ENCODE results near the gene ZMYM3. TPM values are rescaled to one million over a fixed set of nuclear protein-coding genes. Genes with fewer than 3 reads are reported as not detected.

The ZMYM3 gene
- total RNA-seq, 1 donor from 2014 or later, result 12.7 TPM

DNA sequence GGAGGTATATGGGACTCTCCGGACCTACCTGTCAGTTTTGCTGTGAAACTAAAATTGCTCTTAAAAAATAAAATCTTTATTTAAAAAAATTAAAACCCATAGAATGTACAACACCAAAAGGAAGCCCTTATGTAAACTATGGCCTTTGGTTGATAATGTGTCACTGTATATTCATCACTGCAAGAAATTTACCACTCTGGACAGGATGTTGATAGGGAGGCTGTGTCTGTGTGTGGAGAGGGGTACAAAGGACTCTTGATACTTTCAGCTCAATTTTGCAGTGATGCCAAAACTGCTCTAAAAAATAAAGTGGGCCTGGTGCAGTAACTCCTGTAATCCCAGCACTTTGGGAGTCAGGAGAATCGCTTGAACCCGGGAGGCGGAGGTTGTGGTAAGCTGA is 2.9 kb upstream of the ZMYM3 start:
- DNase-seq (ENCODE audit: low spot score), result no peak
- intact Hi-C loops (cut with DNase I), result loop anchor here (10.0 kb wide), 1 partner anchor 48 kb away; the partner anchor contains the start of gene ITGB1BP2

DNA sequence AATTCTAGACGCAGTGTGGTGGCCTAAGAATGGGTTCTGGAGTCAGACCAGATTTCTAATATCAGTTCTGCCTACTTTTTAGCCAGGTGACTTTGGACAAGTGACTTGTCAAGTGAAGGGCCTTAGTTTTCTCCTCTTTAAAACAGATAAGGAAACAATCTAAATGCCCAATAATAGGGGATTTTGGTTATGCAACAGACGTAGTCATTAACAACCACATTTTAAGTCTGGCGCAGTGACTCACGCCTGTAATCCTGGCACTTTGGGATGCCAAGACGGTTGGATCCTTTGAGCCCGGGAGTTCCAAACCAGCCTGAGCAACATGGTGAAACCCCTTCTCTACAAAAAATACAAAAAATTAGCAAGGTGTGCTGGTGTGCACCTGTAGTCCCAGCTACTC is 2.1 kb upstream of the ZMYM3 start:
- DNase-seq (ENCODE audit: low spot score), result no peak
- intact Hi-C loops (cut with DNase I), result loop anchor here (10.0 kb wide), 1 partner anchor 49 kb away; the partner anchor contains the start of gene ITGB1BP2

DNA sequence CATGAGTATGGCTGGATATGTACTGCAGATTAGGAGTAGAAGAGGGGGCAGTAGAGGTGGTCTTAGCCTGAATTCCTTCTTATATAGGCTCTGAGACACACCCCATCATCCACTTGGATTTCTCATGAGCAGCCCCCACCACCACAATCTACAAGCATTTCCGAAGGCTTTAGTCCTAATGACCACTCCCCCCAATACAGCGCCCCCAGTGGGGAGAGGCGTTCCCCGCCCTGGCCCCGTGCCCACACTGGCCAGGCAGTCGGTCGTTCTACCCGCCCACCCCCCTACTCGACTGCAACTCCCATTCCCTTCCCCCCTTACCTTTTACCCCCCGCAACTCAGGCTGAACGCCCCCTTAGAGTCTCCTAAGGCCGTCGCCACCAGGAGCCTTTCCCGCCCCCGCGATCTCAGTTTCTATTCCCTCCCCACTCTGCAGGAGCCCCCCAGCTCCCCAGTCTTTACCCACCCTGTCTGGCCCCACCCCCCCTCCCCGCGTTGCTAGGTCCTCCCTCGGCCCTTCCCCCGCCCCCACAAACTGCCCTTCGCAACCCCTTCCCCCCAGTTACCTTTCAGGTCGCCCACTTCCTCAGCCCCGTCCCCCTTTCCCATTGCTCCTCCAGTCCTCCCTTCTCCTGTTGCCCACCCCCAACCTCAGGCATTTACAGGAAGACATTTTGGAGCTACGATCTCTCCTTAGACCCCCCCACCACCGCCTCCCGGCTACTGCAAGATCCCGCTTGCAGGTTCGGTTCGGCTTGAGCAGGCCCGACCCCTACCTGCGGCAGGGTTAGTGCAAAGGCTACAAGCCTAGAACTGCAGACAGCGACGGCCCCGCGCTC is 468 bp downstream of the ZMYM3 start:
- no peak for DNase-seq (ENCODE audit: low spot score)
- intact Hi-C loops (cut with DNase I), result loop anchor here (5.0 to 10.0 kb wide), 2 partner anchors 51 to 114 kb away; partner anchors contain the start of genes ITGB1BP2 and TAF1

- DNase-seq (ENCODE audit: low spot score), result no peak
- intact Hi-C loops (cut with DNase I), result loop anchor here (5.0 to 10.0 kb wide), 2 partner anchors 53 to 115 kb away; partner anchors contain the start of genes ITGB1BP2 and TAF1
These were observed 1.7 kb downstream of the ZMYM3 start for GRCh38 chrX:71252221-71252620.

- intact Hi-C loops (cut with DNase I), result loop anchor here (5.0 to 10.0 kb wide), 2 partner anchors 53 to 116 kb away; partner anchors contain the start of genes ITGB1BP2 and TAF1
- no peak for DNase-seq (ENCODE audit: low spot score)
These were observed 2.4 kb downstream of the ZMYM3 start for GRCh38 chrX:71251466-71251973.

- intact Hi-C loops (cut with DNase I), result loop anchor here (5.0 to 10.0 kb wide), 2 partner anchors 54 to 116 kb away; partner anchors contain the start of genes ITGB1BP2 and TAF1
These were observed 3.1 kb downstream of the ZMYM3 start for GRCh38 chrX:71250841-71251240.

DNA sequence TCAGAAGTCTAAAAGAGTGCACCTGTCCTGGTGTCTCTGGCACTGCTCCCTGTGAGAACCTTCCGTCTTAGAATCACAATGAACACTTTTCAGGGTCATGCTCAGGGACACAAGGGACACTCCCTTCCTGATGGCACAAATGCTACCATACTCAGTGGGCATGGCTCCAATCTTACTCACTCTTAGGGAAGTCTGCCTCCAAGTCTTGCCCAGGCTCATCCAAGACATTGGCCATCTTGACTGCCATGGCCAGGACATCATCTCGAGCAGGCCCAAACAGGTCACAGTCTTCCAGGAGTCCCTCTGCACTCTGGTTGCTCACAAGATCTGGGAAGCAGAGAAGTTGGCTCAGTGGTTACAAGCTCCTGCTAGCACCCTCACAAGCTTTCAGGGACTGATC is 8.8 kb downstream of the ZMYM3 start:
- no peak for DNase-seq (ENCODE audit: low spot score)
- intact Hi-C loops (cut with DNase I), result no loop called here

More at GRCh38 chrX:71250841-71251240, 3.1 kb downstream of the ZMYM3 start:
- no peak for DNase-seq (ENCODE audit: low spot score)

- intact Hi-C loops (cut with DNase I), result no loop called here
- no peak for DNase-seq (ENCODE audit: low spot score)
These were observed 9.4 kb downstream of the ZMYM3 start for GRCh38 chrX:71244359-71245128.

DNA sequence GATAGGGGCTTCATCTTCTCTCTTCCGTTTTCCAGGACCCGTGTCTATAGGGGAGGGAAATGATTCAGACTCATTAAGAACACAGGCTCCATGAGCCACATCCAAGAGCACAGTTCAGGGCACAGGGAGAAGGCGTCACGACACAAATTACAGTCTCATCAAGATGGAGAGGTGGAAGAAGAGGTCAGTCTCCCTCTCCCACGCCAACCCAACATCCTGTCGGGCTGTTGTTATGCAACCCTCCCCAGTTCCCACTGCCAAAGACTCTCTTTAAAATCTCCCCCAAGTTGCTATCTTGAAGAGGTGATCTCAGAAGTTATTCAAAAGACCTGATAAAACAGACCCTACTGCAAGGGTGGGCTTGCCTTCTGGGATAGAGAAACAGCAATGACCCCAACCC is 12.6 kb downstream of the ZMYM3 start:
- intact Hi-C loops (cut with DNase I), result no loop called here
- DNase-seq (ENCODE audit: low spot score), result no peak

DNA sequence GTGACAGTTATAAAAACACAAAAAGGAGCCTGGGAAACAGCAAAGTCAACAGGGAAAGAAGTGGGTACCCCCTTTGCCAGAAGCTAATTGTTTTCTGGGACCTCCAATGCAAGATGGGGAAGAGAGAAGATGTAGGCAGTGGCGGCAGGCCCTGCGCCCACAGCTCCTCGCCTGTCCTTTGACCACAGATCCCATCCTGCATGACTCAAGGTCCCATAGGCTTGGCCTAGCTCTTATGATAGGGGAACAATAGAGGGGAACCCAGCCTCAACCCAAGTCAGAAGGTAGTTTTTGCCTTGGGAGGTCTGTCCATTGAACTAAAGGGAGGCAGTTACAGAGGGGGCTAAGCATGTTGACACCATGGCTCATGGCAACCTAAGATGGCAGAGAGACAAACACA is 14.2 kb downstream of the ZMYM3 start:
- intact Hi-C loops (cut with DNase I), result no loop called here
- DNase-seq (ENCODE audit: low spot score), result no peak

- DNase-seq (ENCODE audit: low spot score), result no peak
- intact Hi-C loops (cut with DNase I), result no loop called here
These were observed 17.1 kb downstream of the ZMYM3 start for GRCh38 chrX:71236836-71237235.

DNA sequence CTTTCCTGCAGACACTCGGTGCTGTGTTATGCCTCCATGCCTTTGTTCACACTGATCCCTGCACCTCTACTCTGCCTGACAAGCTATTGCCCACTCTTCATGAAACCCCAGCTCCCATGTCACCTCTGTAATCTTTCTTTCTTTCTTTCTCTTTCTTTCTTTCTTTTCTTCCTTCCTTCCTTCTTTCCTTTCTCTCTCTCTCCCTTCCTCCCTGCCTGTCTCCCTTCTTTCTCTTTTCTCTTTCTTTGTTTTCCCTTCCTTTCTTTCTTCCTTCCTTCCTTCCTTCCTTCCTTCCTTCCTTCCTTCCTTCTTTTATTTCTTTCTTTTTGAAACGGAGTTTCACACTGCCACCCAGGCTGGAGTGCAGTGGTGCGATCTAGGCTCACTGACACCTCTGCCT is 18.5 kb downstream of the ZMYM3 start:
- intact Hi-C loops (cut with DNase I), result no loop called here
- no peak for DNase-seq (ENCODE audit: low spot score)

DNA sequence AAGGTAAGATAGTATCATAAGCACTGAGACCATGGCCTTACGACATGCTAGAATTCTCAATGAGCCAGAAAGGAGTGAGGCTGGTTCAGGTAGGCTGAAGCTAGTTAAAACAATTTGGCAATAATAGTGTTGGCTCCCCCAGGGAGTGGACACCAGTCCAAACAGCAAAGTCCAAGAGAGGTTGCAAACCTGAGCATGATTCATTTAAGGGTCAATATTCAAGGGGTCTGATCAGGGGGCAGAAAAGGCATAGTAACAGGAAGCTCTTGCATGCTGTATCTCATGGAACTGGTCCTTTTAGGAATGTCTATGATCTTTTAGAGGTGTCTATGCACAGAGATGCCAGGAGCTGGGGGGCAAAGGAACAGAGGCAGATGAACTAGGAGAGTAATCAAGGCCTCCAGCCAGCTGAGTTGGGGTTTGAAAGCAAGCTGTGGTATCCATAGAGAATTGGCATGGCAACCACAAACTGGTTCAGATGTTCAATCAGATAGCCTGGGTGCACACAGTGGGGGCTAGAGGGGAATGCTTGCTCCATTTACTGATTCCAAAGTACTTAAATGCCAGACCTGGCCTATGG is 25.8 kb downstream of the ZMYM3 start:
- intact Hi-C loops (cut with DNase I), result no loop called here
- DNase-seq (ENCODE audit: low spot score), result no peak

DNA sequence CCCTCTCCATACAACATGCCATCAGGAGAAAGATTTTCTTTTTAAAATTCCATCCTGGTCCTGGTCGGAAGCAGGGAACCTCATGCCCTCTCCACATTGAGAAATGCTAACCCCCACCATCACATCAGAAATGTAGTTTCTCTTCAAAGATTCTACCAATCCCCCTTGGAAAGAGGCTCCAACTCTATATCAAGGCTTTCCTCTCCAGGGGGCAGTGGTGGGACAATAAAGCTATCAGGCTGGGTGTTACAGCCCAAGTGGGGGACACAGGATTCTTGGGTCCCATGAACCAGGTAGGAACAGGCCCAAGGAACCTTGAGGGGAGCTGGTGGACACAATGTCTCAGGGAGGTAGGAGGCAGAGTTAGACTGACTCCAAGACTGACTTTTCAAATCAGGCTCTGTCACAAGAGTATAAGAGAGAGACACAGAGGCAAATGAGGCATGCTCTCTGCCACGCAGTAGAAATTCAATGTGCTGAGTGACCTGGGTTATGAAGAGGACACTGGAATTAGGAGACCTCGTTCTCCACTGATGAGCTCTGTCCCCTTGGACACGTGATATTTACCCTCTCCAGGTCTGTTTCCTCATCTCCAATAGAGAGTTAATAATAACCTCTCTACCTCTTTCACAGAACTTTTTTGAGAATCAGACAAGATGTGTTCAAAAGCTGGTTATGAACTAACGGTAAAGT is 26.4 kb downstream of the ZMYM3 start:
- DNase-seq (ENCODE audit: low spot score), result no peak
- intact Hi-C loops (cut with DNase I), result no loop called here

GRCh38 chrX:71225676-71226075 is 28.3 kb downstream of the ZMYM3 start:
- intact Hi-C loops (cut with DNase I), result no loop called here
- no peak for DNase-seq (ENCODE audit: low spot score)

DNA sequence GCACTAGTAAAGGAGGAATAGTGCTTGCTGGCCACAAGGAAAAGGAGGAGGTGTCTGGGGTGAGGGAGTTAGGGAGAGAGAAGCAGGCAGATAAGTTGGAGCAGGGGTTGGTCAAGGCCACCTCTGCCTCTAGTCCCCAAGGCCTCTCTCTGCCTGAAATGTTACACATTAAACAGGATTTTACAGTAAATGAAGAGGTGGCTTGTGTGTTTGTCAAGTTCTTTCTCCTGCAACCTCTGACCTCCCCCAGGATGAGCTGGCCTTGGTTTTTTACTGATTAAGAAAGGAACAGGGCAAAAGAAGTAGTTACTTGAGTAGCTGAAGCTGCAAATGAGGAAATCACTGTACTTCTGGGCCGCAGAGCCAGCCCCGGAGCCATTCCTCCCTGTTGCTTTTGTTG is 28.9 kb downstream of the ZMYM3 start:
- no peak for DNase-seq (ENCODE audit: low spot score)
- intact Hi-C loops (cut with DNase I), result no loop called here

GRCh38 chrX:71224098-71224708 is 29.7 kb downstream of the ZMYM3 start:
- no peak for DNase-seq (ENCODE audit: low spot score)
- intact Hi-C loops (cut with DNase I), result no loop called here

DNA sequence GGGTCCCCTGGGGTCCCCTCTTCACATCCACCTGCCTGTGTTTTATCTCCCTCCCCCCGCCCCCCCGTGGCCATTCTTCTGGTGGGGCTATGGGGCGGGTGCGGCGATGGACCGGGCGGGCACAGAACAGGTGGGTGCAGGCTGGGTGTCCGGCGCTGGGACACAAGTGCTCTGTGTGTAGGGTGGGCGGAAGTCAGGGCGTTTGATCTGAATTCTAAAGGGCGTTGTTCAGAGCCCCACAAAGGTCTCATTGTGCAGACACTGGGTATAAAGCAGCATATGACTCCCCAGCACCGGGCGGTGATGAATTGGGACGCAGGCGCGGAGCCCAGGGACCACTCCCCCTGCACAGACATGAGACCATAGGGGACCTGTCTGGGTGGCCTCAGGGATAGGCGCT is 31.0 kb downstream of the ZMYM3 start, which contains the start of gene GJB1:
TSS of gene GJB1 (plus strand) at position 296 of the 400 bp plus-strand sequence. CDS start 484 bp downstream, outside the sequence.
- intact Hi-C loops (cut with DNase I), result no loop called here
- DNase-seq (ENCODE audit: low spot score), result no peak

- intact Hi-C loops (cut with DNase I), result no loop called here
These were observed 32.8 kb downstream of the ZMYM3 start for GRCh38 chrX:71221145-71221544.

More at GRCh38 chrX:71221145-71221544, 32.8 kb downstream of the ZMYM3 start:
- DNase-seq (ENCODE audit: low spot score), result no peak
